NCI-H128 (cell line): ENCODE data around the gene NPEPL1.
A peak's percentile ranks its signal among the peaks of the same experiment; 100 is the strongest.
"Not testable (repeated sequence)": the region's sequence is repeated elsewhere in the genome, so short reads cannot be mapped to it uniquely, and the experiment has no call there.

Experiments
- DNase-seq: peaks from one replicate; lab custom pipeline; 2025; ENCODE audit not compliant: unreplicated experiment; lab: John Stamatoyannopoulos, UW

NPEPL1 gene

GRCh38 chr20:58692579-58693225 lies at the start of gene NPEPL1:
Gene NPEPL1 (plus strand): TSS chr20:58692800. CDS start chr20:58692901, 101 bp downstream.
- no peak for DNase-seq

- not testable (repeated sequence) for DNase-seq
Measured at GRCh38 chr20:58642896-58643295, 49.7 kb upstream of the NPEPL1 start.

- DNase-seq: no peak
Measured at GRCh38 chr20:58645412-58645968, 47.1 kb upstream of the NPEPL1 start.

GRCh38 chr20:58646257-58646656 lies 46.3 kb upstream of the NPEPL1 start:
- no peak for DNase-seq

- no peak for DNase-seq
Measured at GRCh38 chr20:58646703-58647102, 45.9 kb upstream of the NPEPL1 start.

GRCh38 chr20:58647162-58647795 lies 45.3 kb upstream of the NPEPL1 start:
- no peak for DNase-seq

GRCh38 chr20:58647796-58648501 lies 44.7 kb upstream of the NPEPL1 start:
- DNase-seq: no peak

- DNase-seq: not testable (repeated sequence)
Measured at GRCh38 chr20:58648502-58648825, 44.1 kb upstream of the NPEPL1 start.

- no peak for DNase-seq
Measured at GRCh38 chr20:58649288-58650180, 43.1 kb upstream of the NPEPL1 start.

- DNase-seq: no peak
Measured at GRCh38 chr20:58650181-58650775, 42.3 kb upstream of the NPEPL1 start.

GRCh38 chr20:58650776-58651558 lies 41.6 kb upstream of the NPEPL1 start, which contains the start of gene STX16:
Gene STX16 (plus strand): TSS chr20:58651283. CDS start chr20:58652007, 724 bp downstream.
- peak; percentile 73 for DNase-seq

- no peak for DNase-seq
Measured at GRCh38 chr20:58651559-58651945, 41.0 kb upstream of the NPEPL1 start.

- DNase-seq: no peak
Measured at GRCh38 chr20:58651946-58652605, 40.5 kb upstream of the NPEPL1 start.

GRCh38 chr20:58652606-58653294 lies 39.9 kb upstream of the NPEPL1 start:
- no peak for DNase-seq

GRCh38 chr20:58654337-58654736 lies 38.3 kb upstream of the NPEPL1 start:
- DNase-seq: no peak

- DNase-seq: no peak
Measured at GRCh38 chr20:58655328-58656107, 37.1 kb upstream of the NPEPL1 start.

- no peak for DNase-seq
Measured at GRCh38 chr20:58656831-58657230, 35.8 kb upstream of the NPEPL1 start.

GRCh38 chr20:58657262-58657661 lies 35.3 kb upstream of the NPEPL1 start:
- no peak for DNase-seq
